Germinal center (tissue), 1 donor: ENCODE measurements around the gene GPC6.

Source experiments
- DNase-seq: peaks from one replicate; pipeline ENCODE4 v3.0.0; 2012; ENCODE audit warnings: mixed read lengths, low spot score

The GPC6 gene

GRCh38 chr13:93268327-93269028 is 41.9 kb downstream of the GPC6 start:
- DNase-seq = no peak

DNA sequence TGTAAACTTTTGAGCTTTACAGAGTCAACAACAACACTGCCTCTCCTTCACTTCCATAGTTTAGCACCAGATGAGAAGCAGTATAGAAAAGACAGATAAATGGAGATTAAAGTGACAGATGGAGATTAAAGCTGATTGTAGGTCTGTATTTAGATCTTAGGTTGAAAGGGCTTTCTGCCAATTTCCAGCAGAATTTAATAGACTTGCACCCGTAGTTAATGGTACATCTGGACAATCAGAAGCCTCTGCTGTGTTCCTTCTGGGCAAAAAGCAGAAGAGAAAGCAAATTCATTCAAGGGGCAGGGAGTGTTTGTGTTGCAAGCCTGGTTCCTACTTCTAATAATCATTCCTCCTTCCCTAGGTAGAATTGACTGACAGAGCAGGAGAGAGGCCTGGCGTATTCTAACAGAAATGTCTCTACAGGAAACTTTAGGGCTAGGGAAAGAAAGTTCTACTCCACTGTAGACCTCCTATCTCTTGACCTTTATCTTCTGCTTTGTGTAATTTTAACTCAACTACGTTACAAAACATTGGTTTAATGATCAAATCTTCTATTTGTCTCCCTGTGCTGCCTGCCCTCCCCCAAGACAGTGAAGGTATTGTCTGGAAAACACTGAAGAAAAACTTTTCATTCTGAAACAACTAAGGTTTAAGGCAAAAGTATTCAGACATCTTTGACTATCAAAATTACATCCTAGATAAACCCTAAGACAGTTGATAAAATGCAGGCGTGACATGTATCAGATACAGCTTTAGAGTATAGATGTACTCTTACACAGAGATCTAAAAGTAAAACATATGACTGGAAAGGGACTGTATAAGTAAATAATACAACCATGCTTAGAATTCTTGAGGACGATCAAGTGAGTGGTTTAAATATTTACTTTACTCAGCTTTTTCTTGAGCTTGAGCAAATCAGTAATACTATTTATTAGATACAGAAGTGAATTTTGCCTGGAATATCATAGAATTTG is 44.4 kb downstream of the GPC6 start:
- no peak for DNase-seq

DNA sequence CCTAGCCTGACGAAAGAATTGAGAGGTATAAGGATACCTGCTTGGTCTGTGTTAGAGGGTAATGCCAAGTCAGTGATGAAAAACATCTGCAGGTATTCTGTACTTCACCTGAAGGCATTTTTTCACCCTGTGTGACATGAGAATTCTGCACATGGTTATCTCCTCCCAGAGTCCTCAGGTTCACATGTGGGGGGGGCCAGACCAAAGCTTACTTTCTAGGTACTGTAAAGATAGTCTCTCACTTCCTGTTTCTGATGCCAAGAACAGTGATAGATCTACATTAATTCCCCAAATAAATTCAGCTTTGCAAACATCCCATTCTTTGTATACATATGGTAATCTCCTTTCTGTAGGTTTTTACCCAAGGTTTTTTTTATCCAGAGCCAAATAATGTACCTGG is 53.4 kb downstream of the GPC6 start:
- DNase-seq = no peak

GRCh38 chr13:93280688-93281087 is 54.1 kb downstream of the GPC6 start:
- no peak for DNase-seq

DNA sequence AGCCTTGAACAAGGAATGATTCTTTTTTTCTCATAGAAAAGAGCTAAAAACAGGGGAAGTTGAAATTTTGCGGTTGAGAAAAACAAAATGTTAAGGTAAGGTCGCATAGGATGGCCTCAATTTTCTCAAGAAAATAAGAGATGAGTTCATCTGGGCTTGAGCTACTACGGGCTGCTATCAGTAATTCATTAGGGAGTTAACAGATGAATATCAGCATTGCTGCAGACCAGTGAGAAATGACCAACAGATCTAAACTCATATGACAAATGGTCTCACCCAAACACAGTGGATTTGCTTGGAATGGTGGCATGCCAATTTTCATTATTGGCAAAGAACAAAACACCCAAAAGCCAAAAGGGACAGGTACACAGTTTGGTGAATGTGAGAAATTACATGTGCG is 56.6 kb downstream of the GPC6 start:
- no peak for DNase-seq

DNA sequence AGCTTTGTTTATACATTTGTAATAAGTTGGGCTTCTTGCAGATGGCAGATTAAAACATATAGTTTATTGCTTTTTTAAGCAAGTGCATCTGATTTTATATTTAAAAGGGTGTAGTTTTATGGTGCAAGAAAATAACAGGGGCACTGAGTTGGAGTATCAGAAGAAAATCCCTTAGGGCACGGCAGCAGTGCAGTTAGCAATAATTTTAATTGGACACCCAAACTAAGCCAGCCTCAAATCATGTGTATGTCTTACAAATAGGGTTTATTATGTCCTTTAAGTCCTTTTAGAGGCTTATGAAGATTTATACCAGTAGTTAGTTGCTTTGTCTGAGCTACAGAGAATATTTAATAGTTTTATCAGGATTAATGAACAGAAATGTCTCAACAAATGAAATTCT is 57.5 kb downstream of the GPC6 start:
- DNase-seq = no peak

DNA sequence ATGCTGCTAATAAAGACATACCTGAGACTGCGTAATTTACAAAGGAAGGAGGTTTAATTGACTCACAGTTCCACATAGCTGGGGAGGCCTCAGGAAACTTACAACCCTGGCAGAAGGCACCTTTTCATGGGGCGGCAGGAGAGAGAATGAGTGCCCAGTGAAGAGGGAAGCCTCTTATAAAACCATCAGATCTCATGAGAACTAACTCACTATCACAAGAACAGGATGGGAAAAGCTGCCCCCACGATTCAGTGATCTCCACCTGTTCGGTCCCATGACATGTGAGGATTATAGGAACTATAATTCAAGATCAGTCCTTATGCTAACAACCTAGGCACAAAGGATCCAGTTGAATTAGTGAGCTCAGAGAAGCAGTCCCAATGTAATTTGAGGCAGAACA is 59.4 kb downstream of the GPC6 start:
- DNase-seq = no peak

GRCh38 chr13:93289053-93289452 is 62.4 kb downstream of the GPC6 start:
- DNase-seq = no peak

DNA sequence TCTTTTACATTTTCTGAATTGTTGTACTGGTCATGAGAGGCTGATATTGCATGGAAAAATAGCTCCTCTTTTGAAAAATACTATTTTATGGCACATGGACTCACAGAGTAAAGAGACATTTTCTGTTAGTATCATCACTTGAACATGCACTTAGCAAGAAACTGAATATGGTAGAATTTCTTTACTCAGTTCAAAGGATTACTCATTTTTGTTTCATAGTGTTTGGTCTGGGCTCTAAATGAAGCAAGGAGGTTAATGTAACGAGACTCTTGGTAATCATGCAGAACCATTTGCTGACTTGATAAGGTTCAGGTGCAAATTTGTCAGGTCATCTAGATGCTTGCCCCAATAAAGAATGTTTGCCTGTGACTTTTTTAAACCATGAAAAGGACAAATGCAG is 63.2 kb downstream of the GPC6 start:
- DNase-seq = no peak

- DNase-seq = no peak
Measured at GRCh38 chr13:93290503-93290902, 63.9 kb downstream of the GPC6 start.

GRCh38 chr13:93292366-93292765 is 65.8 kb downstream of the GPC6 start:
- DNase-seq = no peak

DNA sequence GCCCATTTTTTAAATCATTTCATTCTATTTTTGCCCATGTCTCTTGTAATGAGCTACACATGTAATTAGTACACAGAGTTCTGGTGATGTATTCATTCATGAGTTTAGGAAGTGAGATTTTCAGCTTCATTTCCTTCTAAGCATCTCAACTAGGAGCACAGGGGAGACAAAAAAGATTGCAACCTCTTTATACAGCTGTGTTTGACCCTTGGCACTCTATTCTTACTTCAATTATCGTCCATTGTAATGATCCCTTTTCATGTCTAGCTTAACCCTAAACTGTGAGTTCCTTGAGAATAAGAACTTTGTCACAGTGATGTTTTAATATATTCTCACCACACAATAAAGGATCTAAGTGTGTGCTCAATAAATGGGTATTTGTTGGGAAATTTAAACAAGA is 67.1 kb downstream of the GPC6 start:
- DNase-seq = no peak

- no peak for DNase-seq
Measured at GRCh38 chr13:93296584-93296983, 70.0 kb downstream of the GPC6 start.

DNA sequence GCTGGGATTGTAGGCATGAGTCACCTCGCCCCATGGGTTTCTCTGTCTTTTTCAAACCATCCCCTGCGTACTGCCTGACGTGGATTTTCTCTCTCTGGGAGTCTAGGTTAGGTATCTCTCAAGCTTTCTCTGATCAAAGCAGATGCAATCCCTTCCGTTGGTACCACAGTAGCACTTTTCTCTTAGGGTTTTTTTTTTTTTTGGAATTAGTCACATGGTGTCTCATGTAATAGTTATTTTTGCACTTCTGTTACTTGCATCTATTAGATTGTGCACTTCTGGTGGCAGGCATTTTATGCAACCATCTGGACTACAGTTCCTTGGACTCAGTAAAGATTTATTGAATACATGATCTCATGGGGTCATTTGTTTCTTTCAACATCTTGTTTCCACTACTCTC is 72.1 kb downstream of the GPC6 start:
- no peak for DNase-seq

DNA sequence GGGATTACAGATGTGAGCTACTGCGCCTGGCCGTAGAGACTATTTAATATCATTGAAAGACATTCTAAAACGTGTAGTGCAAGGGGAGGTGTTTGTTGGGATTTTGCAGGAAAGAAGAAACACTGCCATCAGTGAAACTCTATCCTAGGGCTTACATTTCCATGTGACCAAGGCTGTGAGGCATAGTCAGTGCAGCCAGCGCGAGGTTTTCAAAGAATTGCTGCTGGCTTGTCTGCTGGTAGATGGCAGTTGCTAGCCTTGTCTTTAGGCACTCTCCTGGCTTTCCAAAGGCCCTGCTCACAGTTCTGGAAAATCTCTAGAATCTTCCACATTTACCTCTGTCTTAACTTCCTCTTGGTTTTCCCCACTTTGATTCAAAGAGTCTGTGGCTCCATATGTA is 77.5 kb downstream of the GPC6 start:
- DNase-seq = no peak

DNA sequence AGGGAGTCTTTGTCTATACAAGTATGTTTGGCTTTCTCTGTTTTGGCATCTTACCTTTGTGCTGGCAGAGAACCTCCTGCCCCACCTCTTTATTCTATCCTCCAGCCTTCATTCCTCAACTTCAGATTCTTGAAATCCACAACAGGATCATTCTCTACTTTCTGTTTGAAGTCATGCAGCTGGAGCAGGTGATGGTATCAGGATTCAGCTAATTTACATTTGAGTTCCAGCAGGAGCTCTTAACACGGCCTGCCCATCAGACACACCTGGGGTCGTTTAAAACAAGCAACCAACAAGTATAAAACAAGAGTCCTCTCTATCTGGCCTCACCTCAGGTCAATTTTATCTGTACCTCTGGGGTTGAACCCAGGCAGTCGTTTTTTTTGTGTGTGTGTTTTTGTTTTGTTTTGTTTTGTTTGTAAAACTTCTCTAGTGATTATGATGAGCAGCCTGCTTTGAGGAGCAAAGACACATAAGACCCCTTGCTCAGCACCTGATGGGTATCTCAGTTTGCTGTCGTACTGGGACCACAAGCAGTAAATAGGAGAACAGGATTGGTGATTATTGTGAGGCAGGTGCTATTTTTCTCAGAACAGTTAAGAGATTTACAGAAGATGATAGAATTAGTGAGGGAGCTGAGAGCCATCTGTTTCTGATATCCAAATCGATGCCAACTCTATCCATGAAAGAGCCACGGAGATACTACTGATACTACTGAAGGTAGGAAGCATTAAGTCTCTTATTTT is 78.4 kb downstream of the GPC6 start:
- no peak for DNase-seq

- DNase-seq = no peak
Measured at GRCh38 chr13:93305886-93306285, 79.3 kb downstream of the GPC6 start.

- DNase-seq = no peak
Measured at GRCh38 chr13:93307136-93307535, 80.5 kb downstream of the GPC6 start.

DNA sequence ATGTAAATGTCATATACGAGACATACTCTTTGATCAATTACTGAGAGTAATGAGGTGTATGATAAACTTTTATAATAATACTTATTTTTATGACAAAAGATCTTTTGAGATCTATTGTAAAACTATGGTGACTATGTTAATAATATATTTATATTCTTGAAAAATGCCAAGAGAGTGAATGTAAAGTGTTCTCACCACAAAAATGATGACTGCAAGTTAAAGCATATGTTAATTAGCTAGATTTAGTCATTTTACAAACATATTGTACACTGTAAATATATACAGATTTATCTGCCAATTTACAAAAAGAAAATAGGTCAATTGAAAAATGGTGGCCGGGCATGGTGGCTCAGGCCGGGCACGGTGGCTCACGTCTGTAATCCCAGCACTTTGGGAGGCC is 81.0 kb downstream of the GPC6 start:
- DNase-seq = no peak

- DNase-seq = no peak
Measured at GRCh38 chr13:93309886-93310523, 83.4 kb downstream of the GPC6 start.

DNA sequence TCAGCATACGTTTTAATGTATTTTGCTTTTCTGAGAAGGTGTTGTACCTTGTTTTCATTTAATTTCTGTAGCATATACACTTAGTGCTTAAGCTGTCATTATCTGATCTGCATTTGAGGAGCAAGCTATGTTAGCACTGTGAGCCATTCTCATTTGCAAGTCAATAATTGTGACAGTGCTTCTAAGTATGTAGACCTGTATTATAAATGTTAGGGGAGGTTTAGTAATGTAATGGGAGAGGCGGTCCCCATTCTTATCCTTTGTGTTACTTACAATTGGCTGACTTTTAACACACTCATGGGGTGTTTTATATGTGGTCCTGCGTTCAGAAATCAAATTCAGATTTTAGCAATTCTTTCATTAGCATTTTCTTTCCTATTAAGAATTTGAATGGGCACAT is 90.2 kb downstream of the GPC6 start:
- no peak for DNase-seq
